H9 (cell line): ENCODE measurements around the gene ANKMY1. TPM values are rescaled to one million over a fixed set of nuclear protein-coding genes. Genes with fewer than 3 reads are reported as not detected.

ENCODE experiments used
- DNase-seq: peaks from one replicate; pipeline ENCODE4 v3.0.0-alpha.2; 2017
- H2AFZ ChIP-seq: one replicate; pipeline ENCODE4 v1.6.1; 2013; ENCODE audit warnings: mild to moderate bottlenecking, low read length, control low read depth, moderate library complexity
- H2AK5ac ChIP-seq: 2 replicates; pipeline ENCODE4 v1.6.1; 2013; ENCODE audit warnings: low read length, control low read depth, mixed read lengths; ENCODE audit not compliant: insufficient read length
- H2BK120ac ChIP-seq: one replicate; pipeline ENCODE4 v1.6.1; 2013; ENCODE audit warnings: low read depth, mild to moderate bottlenecking, low read length, control low read depth, inconsistent platforms; ENCODE audit not compliant: poor library complexity, severe bottlenecking
- H2BK12ac ChIP-seq: 2 replicates; pipeline ENCODE4 v1.6.1; 2013; ENCODE audit warnings: low read length, control low read depth, mixed read lengths, low read depth; ENCODE audit not compliant: insufficient read length
- H2BK15ac ChIP-seq: 2 replicates; pipeline ENCODE4 v1.6.1; 2013; ENCODE audit warnings: low read depth, low read length, control low read depth
- H2BK20ac ChIP-seq: one replicate; pipeline ENCODE4 v1.6.1; 2013; ENCODE audit warnings: low read depth, mild to moderate bottlenecking, low read length, control low read depth, inconsistent platforms; ENCODE audit not compliant: poor library complexity, severe bottlenecking
- H2BK5ac ChIP-seq: 2 replicates; pipeline ENCODE4 v1.6.1; 2013; ENCODE audit warnings: low read length, control low read depth, mixed read lengths; ENCODE audit not compliant: insufficient read length
- H3K14ac ChIP-seq: 2 replicates; pipeline ENCODE4 v1.6.1; 2013; ENCODE audit warnings: low read length, control low read depth; ENCODE audit not compliant: insufficient read depth
- H3K18ac ChIP-seq: 2 replicates; pipeline ENCODE4 v1.6.1; 2013; ENCODE audit warnings: low read depth, mild to moderate bottlenecking, mixed read lengths, low read length, control low read depth; ENCODE audit not compliant: insufficient read length
- H3K23ac ChIP-seq: 2 replicates; pipeline ENCODE4 v1.6.1; 2013; ENCODE audit warnings: low read length, control low read depth, mixed read lengths, low read depth; ENCODE audit not compliant: insufficient read length
- H3K23me2 ChIP-seq: 2 replicates; pipeline ENCODE4 v1.6.1; 2013; ENCODE audit warnings: low read depth, mild to moderate bottlenecking, mixed read lengths, low read length, control low read depth; ENCODE audit not compliant: insufficient read length, poor library complexity, severe bottlenecking
- H3K27ac ChIP-seq: 2 replicates; pipeline ENCODE4 v1.5.1; 2013; ENCODE audit warnings: low read length, control low read depth, mixed read lengths, low read depth; ENCODE audit not compliant: insufficient read length
- H3K27me3 ChIP-seq: 2 replicates; pipeline ENCODE4 v1.6.1; 2013; ENCODE audit warnings: low read length, control low read depth, inconsistent platforms; ENCODE audit not compliant: insufficient read depth
- H3K4ac ChIP-seq: 2 replicates; pipeline ENCODE4 v1.6.1; 2013; ENCODE audit warnings: low read depth, mild to moderate bottlenecking, control low read depth, inconsistent platforms, low read length, moderate library complexity
- H3K4me1 ChIP-seq: 2 replicates; pipeline ENCODE4 v1.6.1; 2013; ENCODE audit warnings: low read length, control low read depth, inconsistent platforms; ENCODE audit not compliant: insufficient read depth
- H3K4me2 ChIP-seq: 2 replicates; pipeline ENCODE4 v1.6.1; 2013; ENCODE audit warnings: low read length, control low read depth, mixed read lengths; ENCODE audit not compliant: insufficient read length, insufficient read depth
- H3K56ac ChIP-seq: 2 replicates; pipeline ENCODE4 v1.6.1; 2013; ENCODE audit warnings: low read depth, mild to moderate bottlenecking, mixed read lengths, low read length, control low read depth; ENCODE audit not compliant: insufficient read length
- H3K79me1 ChIP-seq: 2 replicates; pipeline ENCODE4 v1.6.1; 2013; ENCODE audit warnings: low read depth, mild to moderate bottlenecking, moderate library complexity, low read length, control low read depth, inconsistent platforms; ENCODE audit not compliant: insufficient read depth, poor library complexity, severe bottlenecking
- H3K79me2 ChIP-seq: 2 replicates; pipeline ENCODE4 v1.6.1; 2013; ENCODE audit warnings: low read length, control low read depth, inconsistent platforms; ENCODE audit not compliant: insufficient read depth
- H3K9ac ChIP-seq: 2 replicates; pipeline ENCODE4 v1.6.1; 2013; ENCODE audit warnings: low read length, control low read depth, mixed read lengths; ENCODE audit not compliant: insufficient read length; ENCODE audit errors: extremely low read depth
- H3K9me3 ChIP-seq: one replicate; pipeline ENCODE4 v1.6.1; 2013; ENCODE audit warnings: low read depth, low read length, inconsistent platforms; ENCODE audit not compliant: control insufficient read depth
- H3T11ph ChIP-seq: one replicate; pipeline ENCODE4 v1.6.1; 2013; ENCODE audit warnings: mild to moderate bottlenecking, low read length, control low read depth, inconsistent platforms
- H4K20me1 ChIP-seq: one replicate; pipeline ENCODE4 v1.6.1; 2013; ENCODE audit not compliant: control insufficient read depth, insufficient read length, insufficient read depth
- H4K5ac ChIP-seq: 2 replicates; pipeline ENCODE4 v1.6.1; 2013; ENCODE audit warnings: low read depth, mild to moderate bottlenecking, mixed read lengths, low read length, control low read depth; ENCODE audit not compliant: insufficient read length
- H4K8ac ChIP-seq: replicated peaks from 2 replicates; pipeline ENCODE4 v1.6.1; 2013; ENCODE audit warnings: low read length, control low read depth, mixed read lengths, low read depth; ENCODE audit not compliant: insufficient read length
- H4K91ac ChIP-seq: 2 replicates; pipeline ENCODE4 v1.6.1; 2013; ENCODE audit warnings: low read depth, mild to moderate bottlenecking, moderate library complexity, mixed read lengths, low read length, control low read depth; ENCODE audit not compliant: insufficient read length
- H3K27ac Mint-ChIP-seq, 3 experiments: 2 replicates in 2 of 3; 3 replicates in 1 of 3; pipeline ENCODE4 v1.8.0; 2020 to 2021; ENCODE audit warnings: mixed read lengths in 3 of 3, mild to moderate bottlenecking in 1 of 3, moderate library complexity in 1 of 3
- H3K27me3 Mint-ChIP-seq: 2 replicates; pipeline ENCODE4 v1.8.0; 2021; ENCODE audit warnings: low read depth, mild to moderate bottlenecking, moderate library complexity, mixed read lengths
- H3K36me3 Mint-ChIP-seq, 3 experiments: 2 replicates in 2 of 3; 3 replicates in 1 of 3; pipeline ENCODE4 v1.8.0; 2020 to 2021; ENCODE audit warnings: low read depth in 3 of 3, mixed read lengths in 3 of 3; ENCODE audit not compliant: insufficient read depth in 1 of 3
- H3K4me1 Mint-ChIP-seq, 2 experiments: 2 replicates each; pipeline ENCODE4 v1.8.0; 2020; ENCODE audit warnings: mixed read lengths in 2 of 2
- H3K4me3 Mint-ChIP-seq, 2 experiments: 2 replicates in 1 of 2; 3 replicates in 1 of 2; pipeline ENCODE4 v1.8.0; 2020 to 2021; ENCODE audit warnings: mild to moderate bottlenecking in 2 of 2, mixed read lengths in 2 of 2, moderate library complexity in 1 of 2
- H3K9me3 Mint-ChIP-seq, 2 experiments: 2 replicates in 1 of 2; 3 replicates in 1 of 2; pipeline ENCODE4 v1.8.0; 2020; ENCODE audit warnings: mild to moderate bottlenecking in 2 of 2, mixed read lengths in 2 of 2, moderate library complexity in 1 of 2
- CTCF ChIP-seq: fragments of 200-600 bp; sonication (generic); conservative IDR thresholded peaks from 3 replicates; pipeline ENCODE4 v1.8.0; 2021; ENCODE audit warnings: antibody characterized with exemption, mild to moderate bottlenecking
- WGBS: extraction: QIAGEN DNeasy Blood & Tissue Kit; methylation state at CpG from one replicate; pipeline ENCODE4 v1.1.7; 2013; ENCODE audit warnings: missing lambda C conversion rate, low lambda C conversion rate, mixed read lengths; ENCODE audit not compliant: insufficient read length; ENCODE audit errors: extremely low coverage; 5-methylcytosine and 5-hydroxymethylcytosine counted together
- total RNA-seq: library from RNA; stranded (reverse); gene quantifications from 2 replicates; pipeline ENCODE4 v1.2.1, GENCODE V29; 2021

ANKMY1 gene
- total RNA-seq, 1 experiment from 2014 or later = 13.7 TPM

GRCh38 chr2:240478346-240479110 is 79.3 kb downstream of the ANKMY1 start:
- peaks cover 3% of the 10 kb centered on the region in 2 experiments for H3K9me3 Mint-ChIP-seq

More at GRCh38 chr2:240478346-240479110, 79.3 kb downstream of the ANKMY1 start:
- H3K4me2 ChIP-seq = no peak overlapping the region
- no CpG with 5 or more reads among the region's 21 CpGs for WGBS
- no peak overlapping the region for H3K23ac ChIP-seq
- no peaks in the 10 kb centered on the region for H3K9me3 ChIP-seq
- H4K91ac ChIP-seq = no peak overlapping the region
- no peak overlapping the region for H3K27ac ChIP-seq
- H3K4me3 Mint-ChIP-seq = no peak overlapping the region
- H3K4ac ChIP-seq = no peak overlapping the region
- H3K4me1 Mint-ChIP-seq = no peaks in the 10 kb centered on the region
- H2BK15ac ChIP-seq = no peak overlapping the region
- H3K79me2 ChIP-seq = no peaks in the 10 kb centered on the region
- H2BK12ac ChIP-seq = no peak overlapping the region
- no peak overlapping the region for H3K9ac ChIP-seq
- no peak for TF ChIP-seq CTCF
- no peak overlapping the region for H4K5ac ChIP-seq
- H3K18ac ChIP-seq = no peak overlapping the region
- no peak overlapping the region for H2BK120ac ChIP-seq
- no peak overlapping the region for H3T11ph ChIP-seq
- H3K23me2 ChIP-seq = no peaks in the 10 kb centered on the region
- no peak overlapping the region for H2AK5ac ChIP-seq
- no peak overlapping the region for H2AFZ ChIP-seq
- no peak overlapping the region for H3K14ac ChIP-seq
- H3K56ac ChIP-seq = no peak overlapping the region
- peak overlapping the region; percentile 77 for H4K8ac ChIP-seq
- DNase-seq = peak; percentile 12
- H2BK5ac ChIP-seq = no peak overlapping the region
- H4K20me1 ChIP-seq = no peaks in the 10 kb centered on the region
- no peaks in the 10 kb centered on the region for H3K4me1 ChIP-seq
- H3K27ac Mint-ChIP-seq = no peak overlapping the region
- H3K36me3 Mint-ChIP-seq = no peaks in the 10 kb centered on the region
- H3K79me1 ChIP-seq = no peaks in the 10 kb centered on the region
- no peak overlapping the region for H2BK20ac ChIP-seq
- no peaks in the 10 kb centered on the region; the same call in 1 of the 2 replicates for H3K27me3 ChIP-seq
- peaks cover 27% of the 10 kb centered on the region for H3K27me3 Mint-ChIP-seq
